GM19035 (cell line): ENCODE data around the gene FGF7.
"Not testable (repeated sequence)": the region's sequence is repeated elsewhere in the genome, so short reads cannot be mapped to it uniquely, and the experiment has no call there.

ENCODE experiments used
- ATAC-seq: cut with Tn5 transposase; IDR thresholded peaks from one replicate; pipeline ENCODE4 v1.9.1; 2021; ENCODE audit not compliant: unreplicated experiment

FGF7 gene, protein sequence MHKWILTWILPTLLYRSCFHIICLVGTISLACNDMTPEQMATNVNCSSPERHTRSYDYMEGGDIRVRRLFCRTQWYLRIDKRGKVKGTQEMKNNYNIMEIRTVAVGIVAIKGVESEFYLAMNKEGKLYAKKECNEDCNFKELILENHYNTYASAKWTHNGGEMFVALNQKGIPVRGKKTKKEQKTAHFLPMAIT

GRCh38 chr15:49423021-49423420 is at the start of gene FGF7:
TSS of gene FGF7 (plus strand) at chr15:49423242. CDS start at chr15:49424298, 1,056 bp downstream.
- ATAC-seq: no peak

DNA sequence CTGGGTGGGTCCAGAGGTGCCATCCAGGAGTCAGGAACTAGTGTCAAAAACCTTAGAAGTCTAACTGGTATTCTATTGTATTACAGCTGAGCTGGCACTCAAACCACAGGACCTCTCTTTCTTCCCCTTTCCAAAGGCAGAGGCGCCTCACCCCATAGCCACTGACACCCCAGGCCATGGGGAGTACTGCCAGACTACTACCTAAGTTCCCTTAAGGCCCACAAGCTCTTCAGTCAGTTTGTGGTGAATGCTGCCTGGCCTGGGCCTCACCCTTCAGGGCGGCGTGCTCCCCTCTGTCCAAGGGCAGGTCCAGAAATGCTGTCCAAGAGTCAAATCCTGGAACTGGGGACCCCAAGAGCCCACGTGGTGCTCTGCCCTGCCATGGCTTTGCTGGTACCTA is 43.0 kb upstream of the FGF7 start:
- no peak for ATAC-seq

DNA sequence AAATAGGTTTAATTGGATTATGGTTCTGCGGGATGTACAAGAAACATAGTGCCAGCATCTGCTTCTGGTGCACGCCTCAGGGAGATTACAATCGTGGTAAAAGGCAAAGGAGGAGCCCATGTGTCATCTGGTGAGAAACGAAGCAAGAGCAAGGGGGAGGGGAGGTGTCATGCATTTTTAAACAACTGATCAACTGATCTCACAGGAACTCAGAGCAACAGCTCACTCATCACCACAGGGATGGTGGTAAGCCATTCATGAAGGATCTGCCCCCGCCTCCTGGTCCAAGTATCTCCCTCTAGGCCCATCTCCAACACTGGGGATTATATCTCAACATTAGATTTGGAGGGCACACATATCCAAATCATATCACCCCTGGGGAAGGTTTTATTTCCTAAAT is 42.1 kb upstream of the FGF7 start:
- no peak for ATAC-seq

- no peak for ATAC-seq
Measured at GRCh38 chr15:49382394-49382793, 40.6 kb upstream of the FGF7 start.

DNA sequence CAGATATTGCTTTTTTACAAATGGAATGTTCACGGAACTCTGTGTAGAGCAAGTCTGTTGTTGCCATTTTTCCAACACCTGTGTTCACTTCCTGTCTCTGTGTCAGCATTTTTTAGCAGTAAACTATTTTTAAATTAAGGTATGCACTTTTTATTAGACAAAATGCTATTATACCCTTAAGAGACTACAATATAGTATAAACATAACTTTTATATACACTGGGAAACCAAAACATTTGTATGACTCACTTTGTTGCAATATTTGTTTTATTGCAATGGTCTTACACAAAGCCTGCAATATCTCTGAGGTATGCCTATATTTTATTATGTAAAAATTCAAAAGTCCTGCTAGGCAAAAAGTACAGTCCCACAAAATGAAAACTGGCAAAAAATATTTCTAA is 39.8 kb upstream of the FGF7 start:
- no peak for ATAC-seq

DNA sequence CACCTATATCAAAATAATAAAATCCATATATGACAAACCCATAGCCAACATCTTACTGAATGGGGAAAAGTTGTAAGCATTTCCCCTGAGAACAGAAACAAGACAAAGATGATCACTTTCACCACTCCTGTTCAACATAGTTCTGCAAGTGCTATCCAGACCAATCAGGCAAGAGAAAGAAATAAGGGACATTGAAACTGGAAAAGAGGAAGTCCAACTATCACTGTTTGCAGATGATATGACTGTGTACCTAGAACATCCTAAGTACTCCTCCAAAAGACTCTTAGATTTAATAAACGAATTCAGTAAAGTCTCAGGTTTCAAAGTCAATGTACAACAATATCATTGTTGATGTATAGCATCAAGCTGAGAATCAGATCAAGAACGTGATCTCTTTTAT is 35.6 kb upstream of the FGF7 start:
- no peak for ATAC-seq

GRCh38 chr15:49402515-49403296 is 20.3 kb upstream of the FGF7 start:
- ATAC-seq: not testable (repeated sequence)

GRCh38 chr15:49406352-49407118 is 16.5 kb upstream of the FGF7 start:
- no peak for ATAC-seq

DNA sequence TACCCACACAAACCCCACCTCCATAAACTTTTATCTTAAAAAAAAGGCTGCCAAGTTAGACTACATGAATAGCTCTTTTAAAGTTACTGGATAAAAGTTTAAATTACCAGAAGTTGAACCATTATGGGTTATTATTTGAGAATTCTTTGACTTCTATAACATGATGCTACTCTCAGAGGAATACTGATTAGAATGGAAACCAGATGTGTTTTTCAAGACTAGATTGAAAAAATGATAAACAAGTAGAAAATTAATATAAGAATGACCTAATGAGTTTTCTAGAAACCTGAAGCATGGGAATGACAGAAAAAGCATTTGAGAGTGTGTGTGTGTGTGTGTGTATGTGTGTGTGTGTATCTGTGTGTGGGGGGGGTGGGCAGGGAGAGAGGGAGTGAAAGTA is 12.4 kb upstream of the FGF7 start:
- no peak for ATAC-seq

GRCh38 chr15:49412797-49413196 is 10.2 kb upstream of the FGF7 start:
- ATAC-seq: no peak

- no peak for ATAC-seq
Measured at GRCh38 chr15:49415149-49415548, 7.9 kb upstream of the FGF7 start.

- no peak for ATAC-seq
Measured at GRCh38 chr15:49415638-49416037, 7.4 kb upstream of the FGF7 start.

DNA sequence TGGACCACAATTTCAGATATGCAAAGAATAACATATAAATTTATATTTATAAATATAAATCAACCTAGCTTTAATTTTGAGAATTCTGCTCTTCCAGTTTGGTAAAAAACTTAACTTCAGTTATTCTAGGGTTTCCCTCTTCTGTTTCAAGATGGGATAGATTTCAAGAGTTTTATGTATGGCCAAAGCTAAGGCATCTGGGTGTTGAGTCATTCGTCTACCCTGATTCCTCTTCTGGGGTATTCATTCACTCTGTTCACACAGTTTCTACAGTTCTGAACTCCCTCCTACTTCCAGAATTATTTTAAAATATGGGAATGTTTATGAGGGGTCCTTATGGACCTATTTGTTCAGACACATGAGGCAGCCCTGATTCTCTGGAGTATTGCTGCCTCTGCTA is 4.2 kb upstream of the FGF7 start:
- no peak for ATAC-seq

GRCh38 chr15:49421991-49422390 is 1.1 kb upstream of the FGF7 start:
- no peak for ATAC-seq

GRCh38 chr15:49423901-49424550 is 984 bp downstream of the FGF7 start:
- ATAC-seq: no peak

DNA sequence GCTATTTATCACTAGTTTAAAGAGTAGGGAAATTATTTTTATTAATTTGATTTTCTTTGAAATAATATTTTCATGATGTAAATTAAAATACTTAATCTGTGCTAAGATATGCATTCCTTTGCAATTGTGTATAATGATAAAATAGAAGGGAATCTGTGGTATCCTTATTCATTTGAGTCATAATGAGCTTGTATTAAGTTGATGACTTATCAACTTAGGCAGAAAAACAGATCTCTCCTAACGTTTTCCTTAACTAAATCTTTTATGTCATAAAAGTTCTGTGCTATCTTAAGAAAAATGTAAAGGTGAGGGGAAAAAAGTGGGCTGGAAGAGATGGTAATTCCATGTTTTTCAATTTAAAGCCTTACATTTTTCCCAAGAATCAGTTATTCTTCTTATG is 1.9 kb downstream of the FGF7 start:
- no peak for ATAC-seq

DNA sequence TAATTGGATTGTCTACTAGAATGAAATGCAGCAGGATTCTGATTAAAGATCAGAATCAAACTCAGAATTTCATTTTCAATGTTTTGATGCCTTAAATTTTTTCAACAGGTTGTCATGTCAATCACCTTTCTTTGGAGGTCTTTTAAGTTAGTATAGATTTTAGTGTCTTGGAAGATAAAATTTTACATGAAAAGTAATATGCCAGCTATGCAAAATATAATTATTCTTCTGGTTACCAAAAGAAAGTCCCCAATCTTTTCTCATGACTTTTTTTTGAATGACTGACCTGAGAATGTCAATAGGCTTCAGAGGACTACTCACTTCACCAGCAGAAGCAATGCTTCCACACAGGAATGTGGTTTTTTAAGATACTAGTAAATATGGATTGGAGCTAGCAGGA is 4.3 kb downstream of the FGF7 start:
- ATAC-seq: no peak

DNA sequence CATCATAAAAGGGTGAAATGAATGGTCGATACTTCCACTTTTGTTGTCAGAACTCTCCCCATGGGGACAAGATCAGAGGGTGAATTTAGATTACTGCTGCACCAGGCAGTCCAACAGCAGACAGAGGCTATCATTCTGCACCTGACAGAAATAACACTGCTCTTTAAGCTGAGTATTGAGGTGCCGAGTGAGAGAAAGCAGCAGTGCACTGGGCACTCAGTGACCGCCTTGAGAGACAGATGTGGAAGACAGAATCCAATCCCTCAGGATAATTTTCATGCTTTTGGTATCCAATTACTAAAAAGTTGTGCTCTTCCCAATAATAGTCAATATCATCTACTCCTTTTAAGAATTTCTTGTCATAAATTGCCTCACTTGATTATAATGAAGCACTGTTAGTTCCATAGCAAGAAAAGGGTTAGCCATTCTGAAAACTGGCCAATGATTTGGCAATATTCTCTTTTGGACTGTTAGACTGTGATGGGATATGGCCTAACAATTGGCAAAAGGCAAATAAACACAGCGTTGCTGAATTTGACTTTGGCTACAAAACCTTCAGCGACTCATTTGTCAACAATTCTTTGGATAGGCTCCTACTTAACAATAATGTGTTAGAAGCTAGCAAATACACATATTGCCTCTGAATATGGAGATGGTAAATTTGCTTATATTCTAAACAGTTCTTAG is 5.5 kb downstream of the FGF7 start:
- no peak for ATAC-seq

GRCh38 chr15:49430046-49430445 is 7.0 kb downstream of the FGF7 start:
- no peak for ATAC-seq

DNA sequence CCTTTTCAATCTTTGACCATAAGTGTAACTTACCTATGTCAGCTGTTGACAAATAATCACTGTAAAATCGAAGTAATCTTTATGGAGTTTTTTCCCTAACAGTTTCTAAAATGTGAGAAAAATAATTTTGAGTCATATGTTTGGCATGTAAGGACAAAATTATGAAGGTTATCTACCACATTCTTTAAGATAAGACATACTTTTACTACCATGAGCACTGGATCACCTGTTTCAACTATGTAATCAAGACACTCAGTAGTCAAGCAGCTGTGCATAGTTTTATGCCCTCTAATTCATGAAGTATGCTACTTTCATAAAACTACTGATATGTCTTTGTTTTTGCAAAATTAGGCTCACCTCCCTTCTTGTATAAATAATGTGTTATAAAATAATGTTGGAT is 12.1 kb downstream of the FGF7 start:
- ATAC-seq: no peak

- no peak for ATAC-seq
Measured at GRCh38 chr15:49436751-49437150, 13.7 kb downstream of the FGF7 start.
